GM12892 (cell line): ENCODE data around the gene OXLD1.
"Not testable (repeated sequence)": the region's sequence is repeated elsewhere in the genome, so short reads cannot be mapped to it uniquely, and the experiment has no call there.

ENCODE experiments used
- DNase-seq: peaks from one replicate; pipeline ENCODE4 v3.0.0; 2011; ENCODE audit not compliant: insufficient read length
- FAIRE-seq: peaks from 2 replicates; lab custom pipeline; 2011; peaks lifted over from hg19 to GRCh38; lab: Jason Lieb, UNC
- POLR2A ChIP-seq: IDR thresholded peaks from 2 replicates; pipeline ENCODE4 v1.6.1; 2011; ENCODE audit warnings: low read depth, low read length, control low read depth
- POLR2AphosphoS5 ChIP-seq: IDR thresholded peaks from 2 replicates; pipeline ENCODE4 v1.6.1; 2011; ENCODE audit warnings: low read depth, low read length, control low read depth
- TAF1 ChIP-seq: IDR thresholded peaks from 2 replicates; pipeline ENCODE4 v1.6.1; 2011; ENCODE audit warnings: low read depth, mild to moderate bottlenecking, control low read depth, low read length, borderline replicate concordance

Gene OXLD1

GRCh38 chr17:81687770-81688541 is 21.6 kb upstream of the OXLD1 start:
- no peak for FAIRE-seq
- no peak for DNase-seq
- no peak for TF ChIP-seq POLR2AphosphoS5

- no peak for FAIRE-seq
- DNase-seq, result no peak
- TF ChIP-seq POLR2A, result no peak
- no peak for TF ChIP-seq TAF1
- no peak for TF ChIP-seq POLR2AphosphoS5
These were observed 20.2 kb upstream of the OXLD1 start for GRCh38 chr17:81686614-81687013.

- TF ChIP-seq POLR2A (no peak), TAF1 (no peak), POLR2AphosphoS5 (no peak)
- DNase-seq (peak; percentile 23), FAIRE-seq (no peak)
These were observed 18.7 kb upstream of the OXLD1 start for GRCh38 chr17:81685108-81685507.

DNA sequence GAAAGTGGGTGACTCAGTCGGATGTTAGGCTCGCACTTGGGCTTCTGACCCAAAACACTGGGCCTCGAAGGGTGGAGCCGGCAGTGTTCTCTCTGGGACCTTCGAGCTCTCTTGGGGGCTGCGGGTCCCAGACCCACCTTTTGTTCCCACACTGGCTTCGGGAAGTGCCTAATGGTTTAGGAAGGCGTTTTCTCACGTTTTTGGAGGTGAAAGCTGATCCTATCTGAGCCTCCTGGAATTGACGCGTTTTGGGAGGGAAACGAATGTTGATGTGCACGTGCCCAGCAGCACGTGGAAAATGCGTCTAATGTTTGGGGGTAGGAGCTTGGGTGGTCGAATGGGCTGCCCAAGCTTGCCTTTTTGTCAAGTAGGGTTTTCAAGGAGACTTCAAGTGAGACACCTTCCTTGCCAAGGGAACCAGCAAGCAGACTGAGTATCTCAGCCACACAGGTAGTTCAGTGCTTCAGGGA is 18.1 kb upstream of the OXLD1 start:
- peak; percentile 41 for DNase-seq
- FAIRE-seq, result no peak
- no peak for TF ChIP-seq POLR2A
- TF ChIP-seq POLR2AphosphoS5, result no peak
- TF ChIP-seq TAF1, result no peak

GRCh38 chr17:81683584-81684441 is 17.4 kb upstream of the OXLD1 start, which contains the start of the genes ARL16 and HGS:
Gene ARL16 (minus strand): TSS chr17:81683797. CDS start chr17:81683753, 44 bp downstream.
Gene HGS (plus strand): TSS chr17:81684011. CDS start chr17:81684067, 56 bp downstream.
- FAIRE-seq, result peak; percentile 97
- TF ChIP-seq POLR2AphosphoS5 (no peak; the same call in 1 of the 2 replicates), TAF1 (peak; percentile 20; the same call in 1 of the 2 replicates), POLR2A (peak; percentile 72; the same call in 1 of the 2 replicates)
- DNase-seq, result peak; percentile 100

DNA sequence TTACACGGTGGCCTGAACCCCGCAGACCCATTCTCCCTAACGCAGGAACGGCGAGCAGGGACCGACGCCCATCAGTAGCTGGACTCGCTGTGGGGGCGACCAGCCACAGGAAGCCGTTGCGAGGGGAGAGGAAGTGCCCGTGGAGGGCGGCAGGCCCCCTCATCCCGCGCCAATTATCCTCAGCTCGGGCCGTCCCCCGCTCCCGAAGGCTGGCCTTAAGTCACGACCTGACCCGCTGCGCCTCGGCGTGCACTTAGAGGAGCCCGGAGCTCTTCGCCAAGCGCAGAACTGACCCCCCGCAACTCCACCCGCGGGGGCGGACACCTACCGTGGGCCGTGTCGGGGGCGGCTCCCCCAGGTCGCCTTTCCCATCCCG is 16.8 kb upstream of the OXLD1 start:
- FAIRE-seq (no peak), DNase-seq (no peak)
- TF ChIP-seq POLR2A (peak; percentile 25; the same call in 1 of the 2 replicates), TAF1 (no peak), POLR2AphosphoS5 (peak; percentile 25)

DNA sequence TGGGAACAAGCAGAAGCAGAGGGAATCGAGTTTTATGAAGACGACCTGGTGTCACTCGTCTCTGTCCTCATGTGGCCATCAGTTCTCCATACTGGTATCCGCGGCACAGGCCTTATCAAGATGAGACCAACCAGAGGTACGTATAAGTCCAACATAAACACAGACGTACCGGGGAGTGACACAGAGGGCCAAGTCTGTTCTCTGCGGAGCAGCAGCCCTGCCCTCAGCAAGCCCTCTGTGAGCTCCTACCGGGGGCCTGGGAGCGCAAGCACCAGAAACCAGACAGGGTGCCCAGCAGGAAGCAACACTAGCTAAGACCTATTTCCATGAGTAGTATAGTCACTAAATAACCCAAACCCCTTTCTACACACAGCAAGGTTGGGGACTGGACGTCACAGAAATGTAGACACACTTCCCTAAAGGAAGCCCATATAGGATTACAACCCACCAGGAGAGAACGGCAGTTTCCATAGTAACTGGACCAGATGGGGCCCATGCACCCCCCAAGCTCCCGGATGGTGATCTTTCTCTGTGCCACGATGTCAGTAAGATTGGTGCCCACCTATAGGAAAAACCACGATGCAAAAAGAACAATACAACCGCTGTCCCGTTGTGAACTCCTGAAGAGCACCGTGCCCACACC is 16.3 kb upstream of the OXLD1 start:
- TF ChIP-seq POLR2AphosphoS5, result no peak
- TF ChIP-seq POLR2A, result no peak
- TF ChIP-seq TAF1, result no peak
- FAIRE-seq (no peak), DNase-seq (no peak)

- TF ChIP-seq POLR2AphosphoS5 (no peak), TAF1 (no peak), POLR2A (no peak)
- FAIRE-seq, result no peak
- no peak for DNase-seq
These were observed 15.3 kb upstream of the OXLD1 start for GRCh38 chr17:81681672-81682071.

DNA sequence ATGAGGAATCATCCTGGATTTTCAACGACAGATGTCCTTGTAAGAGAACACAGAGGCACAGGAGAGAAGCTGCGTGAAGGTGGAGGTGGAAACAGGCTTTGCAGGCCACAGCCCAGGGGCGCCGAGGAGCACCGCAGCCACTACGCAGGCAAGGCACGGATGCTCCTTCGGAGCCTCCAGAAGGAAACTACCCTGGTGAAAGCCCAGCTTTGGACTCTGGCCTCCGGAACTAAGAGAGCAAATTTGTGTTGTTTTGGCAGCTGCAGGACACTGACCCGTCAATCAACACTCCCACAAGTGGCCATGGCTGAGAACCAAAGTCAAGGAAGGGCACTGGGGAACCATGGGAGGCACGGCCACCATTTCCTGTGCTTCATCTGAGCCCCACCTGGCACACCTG is 13.7 kb upstream of the OXLD1 start:
- FAIRE-seq, result no peak
- no peak for TF ChIP-seq TAF1
- 0 out of 2 replicates have a peak, but pooled peaks have one; percentile 43 for TF ChIP-seq POLR2AphosphoS5
- no peak for TF ChIP-seq POLR2A

DNA sequence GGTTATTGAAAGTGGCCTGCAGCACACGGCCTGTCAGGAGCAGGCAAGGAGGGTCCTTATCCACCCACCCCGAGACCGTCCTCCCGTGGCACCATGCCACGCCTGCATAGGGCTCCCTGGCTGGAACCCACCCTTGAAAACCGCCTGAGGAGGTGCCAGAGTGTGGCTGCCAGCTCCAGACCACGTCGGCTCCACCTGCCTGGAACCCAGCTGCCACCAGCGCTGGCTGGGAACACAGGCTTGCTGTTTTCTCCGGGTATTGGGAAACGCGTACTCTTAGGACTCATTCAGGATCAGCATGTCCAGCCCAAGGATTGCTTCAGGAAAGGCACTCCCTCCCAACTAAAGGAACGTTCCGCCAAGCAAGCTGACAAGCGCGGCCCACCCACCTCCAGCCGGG is 10.5 kb upstream of the OXLD1 start:
- TF ChIP-seq POLR2AphosphoS5 (no peak), TAF1 (no peak), POLR2A (no peak)
- FAIRE-seq (no peak), DNase-seq (no peak)

More for the DNA sequence above, 13.7 kb upstream of the OXLD1 start:
- no peak for DNase-seq

- peak; percentile 51 for FAIRE-seq
These were observed 9.3 kb upstream of the OXLD1 start for GRCh38 chr17:81675515-81676221.

More at GRCh38 chr17:81675515-81676221, 9.3 kb upstream of the OXLD1 start:
- DNase-seq, result not testable (repeated sequence)
